Measurements from ENCODE around the gene TMEM239.
"Not testable (repeated sequence)": the region's sequence is repeated elsewhere in the genome, so short reads cannot be mapped to it uniquely, and the experiment has no call there.

TMEM239 gene

GRCh38 chr20:2816030-2816582 lies at the start of gene TMEM239:
TSS of gene TMEM239 (plus strand) at chr20:2816364. CDS start at chr20:2816555, 191 bp downstream.
- no peak for ATAC-seq (replicated peaks; ENCODE audit: extremely low read depth, poor library complexity, severe bottlenecking)
- DNase-seq (ENCODE audit: low spot score in 2 of 2), result no peak
- Mint-ChIP-seq H3K4me1 (peaks cover 16% of the 10 kb centered on the region), H3K9me3 (no peaks in the 10 kb centered on the region), H3K36me3 (ENCODE audit: insufficient read depth) (peaks cover 3% of the 10 kb centered on the region), H3K27ac (ENCODE audit: low read depth) (no peak within 1 kb of the TSS), H3K27me3 (peaks cover 34% of the 10 kb centered on the region), H3K4me3 (no peak within 1 kb of the TSS)

DNA sequence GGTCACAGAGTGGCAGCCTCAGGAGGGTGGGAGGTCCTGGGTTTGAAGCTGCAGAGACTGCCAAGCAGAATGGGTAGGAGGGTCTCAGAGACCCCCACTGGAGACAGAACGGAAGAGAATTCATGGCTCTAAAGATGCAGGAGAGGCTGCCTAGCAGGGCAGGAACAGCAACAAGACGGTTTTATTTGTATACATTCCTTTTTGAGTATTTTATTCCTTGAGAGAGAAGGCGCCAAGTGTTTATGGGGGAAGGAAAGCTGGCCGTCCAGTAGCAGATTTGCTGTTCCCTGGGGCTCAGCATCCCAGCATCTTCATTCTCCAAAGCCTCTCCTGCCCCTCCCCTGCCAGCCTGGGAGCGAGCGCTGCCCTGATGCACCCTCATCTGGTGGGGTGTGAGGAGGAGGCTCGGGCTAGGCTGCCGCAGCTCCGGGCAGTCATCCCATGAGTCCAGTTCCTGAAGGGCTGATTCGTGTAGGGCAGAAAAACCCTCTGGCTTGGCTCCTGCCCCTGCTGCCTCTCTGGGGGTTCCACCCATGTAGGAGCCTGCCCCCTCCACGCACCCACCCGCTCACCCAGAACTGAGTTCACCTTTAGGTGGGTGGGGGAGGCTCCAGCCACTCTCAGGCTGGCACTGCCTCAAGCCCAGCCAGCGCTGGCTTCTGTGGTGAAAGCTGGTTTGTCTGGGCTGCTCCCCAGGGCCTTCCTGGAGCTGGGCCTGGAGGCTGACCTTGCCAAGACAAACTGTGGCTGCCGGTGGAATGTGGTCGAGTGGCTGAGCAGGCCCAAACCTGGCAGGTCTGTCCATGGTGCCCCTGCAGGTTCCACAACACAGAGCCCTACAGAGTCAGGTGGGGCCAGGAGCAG lies 48.2 kb upstream of the TMEM239 start:
- Mint-ChIP-seq H3K4me3 (no peak overlapping the region), H3K36me3 (ENCODE audit: insufficient read depth) (no peaks in the 10 kb centered on the region), H3K27me3 (peaks cover 42% of the 10 kb centered on the region), H3K27ac (ENCODE audit: low read depth) (no peak overlapping the region), H3K9me3 (no peaks in the 10 kb centered on the region), H3K4me1 (peaks cover 5% of the 10 kb centered on the region)
- DNase-seq (ENCODE audit: low spot score in 2 of 2) (no peak), ATAC-seq (replicated peaks; ENCODE audit: extremely low read depth, poor library complexity, severe bottlenecking) (no peak)

DNA sequence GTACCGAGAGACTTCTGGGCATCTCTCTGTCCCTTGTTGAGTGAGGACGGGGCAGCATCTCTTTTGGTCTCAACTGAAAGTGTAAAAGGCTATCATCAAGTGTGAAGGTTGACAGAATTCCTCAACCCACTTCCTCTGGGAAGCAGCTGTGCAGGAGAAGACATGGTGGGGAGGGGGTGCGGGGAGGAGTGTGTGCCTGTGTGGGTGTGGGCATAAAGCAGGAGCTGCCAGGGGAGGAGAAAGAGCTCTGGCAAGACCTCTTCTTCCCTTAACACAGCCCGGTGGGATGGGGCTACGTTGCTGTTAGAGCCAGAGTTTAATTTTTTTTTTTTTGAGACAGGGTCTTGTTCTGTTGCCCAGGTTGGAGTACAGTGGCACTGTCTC lies 47.5 kb upstream of the TMEM239 start:
- DNase-seq (ENCODE audit: low spot score in 2 of 2) (no peak), ATAC-seq (replicated peaks; ENCODE audit: extremely low read depth, poor library complexity, severe bottlenecking) (no peak)
- H3K27me3 Mint-ChIP-seq, result peaks cover 42% of the 10 kb centered on the region
- no peak overlapping the region for H3K4me3 Mint-ChIP-seq
- H3K27ac Mint-ChIP-seq (ENCODE audit: low read depth), result no peak overlapping the region
- H3K36me3 Mint-ChIP-seq (ENCODE audit: insufficient read depth), result no peaks in the 10 kb centered on the region
- peaks cover 5% of the 10 kb centered on the region for H3K4me1 Mint-ChIP-seq
- H3K9me3 Mint-ChIP-seq, result no peaks in the 10 kb centered on the region

GRCh38 chr20:2770091-2770490 lies 46.1 kb upstream of the TMEM239 start:
- H3K4me3 Mint-ChIP-seq; H3K4me1 Mint-ChIP-seq; H3K27ac Mint-ChIP-seq (ENCODE audit: low read depth); DNase-seq (ENCODE audit: low spot score in 2 of 2); H3K36me3 Mint-ChIP-seq (ENCODE audit: insufficient read depth); ATAC-seq (replicated peaks; ENCODE audit: extremely low read depth, poor library complexity, severe bottlenecking); H3K9me3 Mint-ChIP-seq: not testable (repeated sequence)
- peaks cover 42% of the 10 kb centered on the region for H3K27me3 Mint-ChIP-seq

- H3K9me3 Mint-ChIP-seq, result no peaks in the 10 kb centered on the region
- H3K36me3 Mint-ChIP-seq (ENCODE audit: insufficient read depth), result no peaks in the 10 kb centered on the region
- H3K4me3 Mint-ChIP-seq, result no peak overlapping the region
- no peak for ATAC-seq (replicated peaks; ENCODE audit: extremely low read depth, poor library complexity, severe bottlenecking)
- no peak for DNase-seq (ENCODE audit: low spot score in 2 of 2)
- H3K27me3 Mint-ChIP-seq, result peaks cover 42% of the 10 kb centered on the region
- H3K27ac Mint-ChIP-seq (ENCODE audit: low read depth), result no peak overlapping the region
- peaks cover 5% of the 10 kb centered on the region for H3K4me1 Mint-ChIP-seq
These were observed 44.5 kb upstream of the TMEM239 start for GRCh38 chr20:2771631-2772080.

DNA sequence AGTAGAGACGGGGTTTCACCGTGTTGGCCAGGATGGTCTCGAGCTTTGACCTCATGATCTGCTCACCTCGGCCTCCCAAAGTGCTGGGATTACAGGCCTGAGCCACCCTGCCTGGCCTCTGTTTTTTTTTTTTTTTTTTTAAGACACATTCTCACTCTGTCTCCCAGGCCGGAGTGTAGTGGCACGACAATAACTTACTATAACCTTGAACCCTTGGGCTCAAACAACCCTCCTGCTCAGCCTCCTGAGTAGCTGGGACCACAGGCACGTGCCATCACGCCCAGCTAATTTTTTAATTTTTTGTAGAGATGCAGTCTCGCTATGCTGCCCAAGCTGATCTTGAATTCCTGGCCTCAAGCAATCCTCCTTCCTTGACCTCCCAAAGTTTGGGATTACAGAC lies 42.4 kb upstream of the TMEM239 start:
- H3K27ac Mint-ChIP-seq (ENCODE audit: low read depth), result no peak overlapping the region
- ATAC-seq (replicated peaks; ENCODE audit: extremely low read depth, poor library complexity, severe bottlenecking), result no peak

DNA sequence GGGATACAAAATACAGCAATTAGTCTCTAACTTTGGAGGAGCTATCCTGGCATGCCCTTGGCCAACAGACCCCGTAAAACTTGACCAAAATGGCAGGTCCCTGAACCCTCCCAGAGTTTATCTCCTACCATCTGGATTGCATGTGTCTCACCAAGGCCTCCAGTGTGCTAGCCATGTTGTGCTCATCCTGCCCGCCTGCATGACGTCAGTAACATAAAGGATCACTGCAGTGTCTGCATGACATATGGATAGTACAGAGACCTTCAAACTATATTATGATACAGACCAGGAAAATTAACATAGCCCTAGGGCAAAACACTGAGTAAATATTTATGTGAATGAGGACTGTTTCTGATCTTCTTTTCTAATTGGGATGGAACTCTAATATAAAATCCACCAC lies 41.0 kb upstream of the TMEM239 start:
- H3K4me1 Mint-ChIP-seq, result peaks cover 5% of the 10 kb centered on the region
- no peak for DNase-seq (ENCODE audit: low spot score in 2 of 2)
- H3K4me3 Mint-ChIP-seq, result no peak overlapping the region
- H3K27ac Mint-ChIP-seq (ENCODE audit: low read depth), result no peak overlapping the region
- no peak for ATAC-seq (replicated peaks; ENCODE audit: extremely low read depth, poor library complexity, severe bottlenecking)
- H3K27me3 Mint-ChIP-seq, result peaks cover 26% of the 10 kb centered on the region
- H3K9me3 Mint-ChIP-seq, result no peaks in the 10 kb centered on the region
- no peaks in the 10 kb centered on the region for H3K36me3 Mint-ChIP-seq (ENCODE audit: insufficient read depth)

More for the DNA sequence above, 42.4 kb upstream of the TMEM239 start:
- DNase-seq (ENCODE audit: low spot score in 2 of 2), result no peak
- Mint-ChIP-seq H3K9me3 (no peaks in the 10 kb centered on the region), H3K36me3 (ENCODE audit: insufficient read depth) (no peaks in the 10 kb centered on the region), H3K4me3 (no peak overlapping the region), H3K4me1 (peaks cover 5% of the 10 kb centered on the region), H3K27me3 (peaks cover 31% of the 10 kb centered on the region)

GRCh38 chr20:2778602-2779321 lies 37.4 kb upstream of the TMEM239 start:
- ATAC-seq (replicated peaks; ENCODE audit: extremely low read depth, poor library complexity, severe bottlenecking), result no peak
- DNase-seq (ENCODE audit: low spot score in 2 of 2), result no peak
- Mint-ChIP-seq H3K9me3 (no peaks in the 10 kb centered on the region), H3K27ac (ENCODE audit: low read depth) (no peak overlapping the region), H3K4me1 (no peaks in the 10 kb centered on the region), H3K27me3 (peaks cover 39% of the 10 kb centered on the region), H3K36me3 (ENCODE audit: insufficient read depth) (no peaks in the 10 kb centered on the region), H3K4me3 (no peak overlapping the region)

DNA sequence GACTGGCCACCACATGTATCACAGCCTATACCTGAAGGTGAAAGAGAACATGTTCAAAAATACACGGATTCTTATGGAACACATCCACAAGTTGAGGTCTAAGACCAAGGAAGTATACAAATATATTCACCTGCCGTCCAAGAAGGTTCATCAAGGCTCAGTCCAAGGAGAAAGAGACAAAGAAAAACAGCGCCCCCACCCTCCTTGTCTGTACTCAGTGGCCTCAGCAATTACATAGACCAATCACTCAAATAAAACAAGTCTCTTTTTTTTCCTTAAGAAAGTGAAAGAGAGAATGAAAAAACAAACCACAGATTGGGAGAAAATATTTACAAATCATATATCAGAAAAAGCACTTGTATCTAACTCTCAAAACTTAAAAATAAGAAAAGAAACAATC lies 35.2 kb upstream of the TMEM239 start:
- H3K4me1 Mint-ChIP-seq, result no peaks in the 10 kb centered on the region
- H3K36me3 Mint-ChIP-seq (ENCODE audit: insufficient read depth), result no peaks in the 10 kb centered on the region
- H3K9me3 Mint-ChIP-seq, result no peaks in the 10 kb centered on the region
- no peak overlapping the region for H3K27ac Mint-ChIP-seq (ENCODE audit: low read depth)
- H3K27me3 Mint-ChIP-seq, result peaks cover 48% of the 10 kb centered on the region
- ATAC-seq (replicated peaks; ENCODE audit: extremely low read depth, poor library complexity, severe bottlenecking) (no peak), DNase-seq (ENCODE audit: low spot score in 2 of 2) (no peak)
- H3K4me3 Mint-ChIP-seq, result no peak overlapping the region

DNA sequence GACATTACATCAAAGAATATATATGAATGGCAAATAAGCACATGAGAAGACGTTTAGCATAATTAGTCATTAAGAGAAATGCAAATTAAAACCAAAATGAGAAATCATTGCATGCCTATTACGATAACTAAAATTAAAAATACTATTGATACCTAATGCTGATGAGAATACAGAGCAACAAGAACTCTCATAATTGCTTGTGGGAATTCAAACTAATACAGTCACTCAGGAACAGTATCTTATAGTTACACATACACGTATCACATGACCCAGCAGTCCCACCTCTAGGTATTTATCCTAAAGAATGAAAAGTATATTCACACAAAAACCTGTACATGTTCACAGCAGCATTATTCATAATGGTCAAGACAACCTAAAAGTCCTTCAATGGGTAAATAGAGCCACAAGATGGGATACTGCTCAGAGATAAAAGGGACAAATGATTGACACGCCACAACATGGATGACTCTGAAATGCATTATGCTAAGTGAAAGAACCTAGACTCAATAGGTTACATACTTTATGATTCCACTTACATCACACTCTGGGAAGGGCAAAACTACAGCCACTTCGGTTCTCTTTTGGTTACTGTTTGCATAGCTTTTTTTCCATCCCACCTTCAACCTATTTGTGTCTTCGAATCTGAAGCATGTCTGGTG lies 32.1 kb upstream of the TMEM239 start:
- ATAC-seq (replicated peaks; ENCODE audit: extremely low read depth, poor library complexity, severe bottlenecking) (no peak), DNase-seq (ENCODE audit: low spot score in 2 of 2) (no peak)
- H3K27me3 Mint-ChIP-seq, result peaks cover 51% of the 10 kb centered on the region
- H3K9me3 Mint-ChIP-seq, result no peaks in the 10 kb centered on the region
- no peaks in the 10 kb centered on the region for H3K4me1 Mint-ChIP-seq
- no peak overlapping the region for H3K27ac Mint-ChIP-seq (ENCODE audit: low read depth)
- H3K36me3 Mint-ChIP-seq (ENCODE audit: insufficient read depth), result peaks cover 2% of the 10 kb centered on the region
- H3K4me3 Mint-ChIP-seq, result no peak overlapping the region

GRCh38 chr20:2793471-2793870 lies 22.7 kb upstream of the TMEM239 start:
- H3K36me3 Mint-ChIP-seq (ENCODE audit: insufficient read depth), result peaks cover under 1% of the 10 kb centered on the region
- no peak for ATAC-seq (replicated peaks; ENCODE audit: extremely low read depth, poor library complexity, severe bottlenecking)

DNA sequence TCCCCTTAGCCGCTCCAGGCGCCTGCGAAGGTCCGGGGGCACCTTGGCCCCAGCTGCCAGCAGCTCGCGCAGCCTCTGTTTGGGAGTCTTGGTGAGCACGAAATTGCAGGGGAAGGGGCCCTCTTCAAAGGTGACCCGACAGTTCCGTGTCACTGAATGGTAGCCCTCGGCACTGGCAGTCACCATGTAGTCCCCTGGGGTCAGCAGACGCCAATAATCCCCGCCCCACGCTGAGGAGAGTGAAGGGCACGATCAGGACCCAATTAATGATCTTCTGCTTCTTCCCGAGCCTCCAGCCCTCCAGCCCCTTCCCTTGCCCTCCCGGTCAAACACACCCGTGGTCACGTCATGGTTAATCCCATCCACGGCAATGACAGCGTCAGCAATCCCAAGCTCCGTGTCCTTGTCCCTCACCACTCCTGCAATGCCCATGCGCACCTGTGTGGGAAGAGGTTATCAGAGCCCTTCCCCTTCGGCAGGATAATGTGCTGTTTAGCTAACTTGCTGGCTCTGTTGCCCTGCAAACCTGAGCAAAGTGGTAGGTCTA lies 21.9 kb upstream of the TMEM239 start:
- peaks cover 6% of the 10 kb centered on the region for H3K4me1 Mint-ChIP-seq
- H3K36me3 Mint-ChIP-seq (ENCODE audit: insufficient read depth), result no peaks in the 10 kb centered on the region
- no peaks in the 10 kb centered on the region for H3K9me3 Mint-ChIP-seq
- peaks cover 96% of the 10 kb centered on the region for H3K27me3 Mint-ChIP-seq
- ATAC-seq (replicated peaks; ENCODE audit: extremely low read depth, poor library complexity, severe bottlenecking) (no peak), DNase-seq (ENCODE audit: low spot score in 2 of 2) (no peak)
- no peak overlapping the region for H3K4me3 Mint-ChIP-seq
- H3K27ac Mint-ChIP-seq (ENCODE audit: low read depth), result no peak overlapping the region

More at GRCh38 chr20:2793471-2793870, 22.7 kb upstream of the TMEM239 start:
- no peak overlapping the region for H3K4me3 Mint-ChIP-seq
- no peaks in the 10 kb centered on the region for H3K9me3 Mint-ChIP-seq
- peaks cover 96% of the 10 kb centered on the region for H3K27me3 Mint-ChIP-seq
- H3K27ac Mint-ChIP-seq (ENCODE audit: low read depth), result no peak overlapping the region
- no peak for DNase-seq (ENCODE audit: low spot score in 2 of 2)
- H3K4me1 Mint-ChIP-seq, result no peaks in the 10 kb centered on the region

Data from central memory CD8-positive, alpha-beta T cell (primary cell).